HG02981 (cell line): Measurements from ENCODE around the gene ERC2.

ENCODE experiments used
- ATAC-seq: cut with Tn5 transposase; IDR thresholded peaks from one replicate; pipeline ENCODE4 v1.9.1; 2021; ENCODE audit warnings: mild to moderate bottlenecking, moderate library complexity; ENCODE audit not compliant: unreplicated experiment

Gene ERC2

DNA sequence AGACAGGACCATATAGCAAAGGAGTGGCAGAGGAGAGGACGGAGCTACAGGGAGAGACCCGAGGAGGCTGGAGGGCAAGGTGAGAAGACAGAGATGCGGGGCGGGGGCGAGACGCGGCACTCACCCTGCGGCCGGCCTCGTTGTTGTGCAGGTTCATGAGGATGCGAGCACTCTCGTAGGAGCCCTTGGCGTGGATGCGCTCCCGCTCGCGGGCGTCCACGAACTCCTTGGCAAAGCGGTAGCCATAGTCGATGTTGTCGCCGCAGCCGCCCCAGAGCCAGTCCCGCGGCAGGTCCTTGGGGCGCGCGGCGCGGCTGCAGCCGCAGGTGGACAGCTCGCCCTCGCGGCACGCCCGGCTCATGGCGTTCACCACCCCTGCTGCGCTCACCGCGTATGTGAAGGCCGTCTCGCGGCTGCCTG lies 994.0 kb downstream of the ERC2 start:
- ATAC-seq: no peak

DNA sequence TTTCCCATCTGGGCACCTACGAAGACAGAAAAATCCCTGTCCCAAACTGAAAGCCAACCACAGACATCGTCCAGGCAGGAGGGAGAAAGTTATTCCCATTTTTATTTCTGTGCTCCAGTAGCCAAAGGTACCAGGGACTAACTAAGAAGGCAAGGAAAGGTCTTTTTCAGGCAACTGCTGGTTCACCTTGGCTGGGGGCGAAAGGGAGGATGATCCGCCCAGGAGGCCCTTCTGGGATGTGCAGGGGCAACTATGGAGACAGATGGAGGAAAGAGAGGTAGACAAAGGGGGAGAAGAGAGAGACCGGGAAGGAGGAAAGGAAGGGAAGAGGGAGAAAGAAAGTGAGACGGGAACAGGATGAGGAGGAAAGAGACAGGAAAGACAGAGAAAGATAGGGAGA lies 994.5 kb downstream of the ERC2 start:
- ATAC-seq: no peak

DNA sequence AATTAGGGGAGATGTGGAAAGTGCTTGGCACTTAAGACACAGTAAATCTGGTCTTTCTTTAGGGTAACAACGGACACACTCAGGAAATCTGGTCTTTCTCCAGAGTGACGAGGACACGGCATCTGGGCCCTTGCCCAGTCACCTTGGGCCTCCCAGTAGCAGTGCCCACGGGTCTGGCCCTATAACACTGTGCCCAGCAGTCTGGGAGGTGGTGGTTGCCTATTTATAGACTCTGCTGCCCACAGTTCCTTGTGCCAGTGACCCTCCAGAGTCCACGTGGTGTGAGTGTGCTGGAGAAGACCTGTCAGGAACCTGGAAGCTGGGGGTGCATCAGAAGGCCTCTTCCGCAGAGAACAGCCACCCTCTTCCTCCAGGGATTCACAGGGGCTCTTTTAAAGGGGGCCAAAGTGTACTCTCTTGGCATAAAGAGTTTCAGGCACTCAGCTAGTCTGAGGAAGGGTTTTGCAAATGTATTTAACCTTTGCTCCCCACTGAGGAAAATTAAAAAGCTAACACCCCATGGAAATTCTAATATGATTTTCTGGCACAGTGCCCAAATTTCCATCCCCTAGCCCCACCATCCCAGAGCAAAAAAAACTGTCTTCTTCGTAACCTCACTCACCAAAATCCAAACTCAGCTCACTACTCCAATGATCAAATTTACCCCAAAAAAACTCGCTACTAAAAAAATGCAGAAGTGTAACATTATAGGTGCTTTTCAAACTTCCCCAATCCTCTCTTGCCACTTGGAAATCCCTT lies 996.6 kb downstream of the ERC2 start:
- no peak for ATAC-seq

- no peak for ATAC-seq
Measured at GRCh38 chr3:55471084-55471483, 997.2 kb downstream of the ERC2 start.

DNA sequence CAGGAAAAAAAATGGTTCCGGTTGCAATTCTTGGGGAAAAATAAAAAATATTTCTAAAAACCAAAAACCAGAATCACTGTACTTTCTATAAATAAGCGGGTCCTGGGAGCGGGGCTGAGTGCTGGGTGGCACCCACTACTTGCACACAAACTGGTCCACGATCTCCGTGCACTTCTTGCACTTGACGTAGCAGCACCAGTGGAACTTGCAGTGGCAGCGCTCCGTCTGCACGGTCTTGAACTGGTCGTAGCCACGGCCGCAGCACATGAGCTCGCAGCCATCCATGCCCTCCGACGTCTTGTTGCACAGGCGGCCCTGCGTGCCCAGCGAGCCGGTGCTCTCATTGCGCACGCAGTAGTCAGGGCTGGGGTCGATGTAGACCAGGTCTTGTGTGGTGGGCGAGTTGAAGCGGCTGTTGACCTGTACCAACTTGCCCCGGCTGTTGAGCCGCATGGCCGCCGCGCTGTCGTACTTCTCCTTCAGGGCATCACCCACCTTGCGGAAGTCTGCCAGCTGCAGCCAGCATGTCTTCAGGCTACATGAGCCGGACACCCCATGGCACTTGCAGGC lies 998.2 kb downstream of the ERC2 start:
- no peak for ATAC-seq

DNA sequence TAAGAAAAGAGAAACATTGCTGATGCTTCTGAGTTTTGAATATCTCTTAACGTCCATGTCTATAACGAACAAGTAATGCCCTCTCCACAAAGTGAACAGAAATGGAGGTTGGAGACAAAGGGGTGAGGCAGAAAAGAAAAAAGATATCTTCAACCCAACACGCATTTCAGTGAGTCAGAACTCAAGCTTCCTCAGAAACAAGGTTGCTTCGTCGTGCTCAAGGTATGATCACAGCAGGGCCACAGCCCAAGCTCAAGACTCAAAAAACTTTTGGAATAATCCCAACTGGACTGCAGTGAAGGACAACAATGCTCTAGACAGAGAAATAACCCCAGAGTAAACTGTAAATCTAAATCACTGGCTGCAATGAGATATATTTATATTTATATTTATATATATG lies 1000.0 kb downstream of the ERC2 start:
- ATAC-seq: no peak

DNA sequence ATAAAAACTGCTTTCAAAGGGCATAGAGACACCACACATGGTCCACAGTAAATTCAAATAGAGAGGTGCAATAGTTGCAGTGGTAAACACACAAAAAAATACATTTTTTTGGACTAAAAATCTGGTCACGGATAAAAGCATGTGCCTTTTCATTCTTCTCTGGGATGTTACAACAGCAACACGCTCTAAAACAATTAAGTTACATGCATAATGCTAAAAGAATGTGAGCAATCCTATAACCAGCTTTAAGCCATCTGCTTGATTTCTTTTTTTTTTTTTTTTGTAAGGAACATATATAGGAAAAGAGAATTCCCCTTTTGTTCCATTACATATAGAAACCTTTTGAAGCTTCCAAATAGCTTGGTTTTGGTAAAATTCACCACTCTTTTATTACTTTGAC lies 1001.2 kb downstream of the ERC2 start:
- ATAC-seq: no peak

DNA sequence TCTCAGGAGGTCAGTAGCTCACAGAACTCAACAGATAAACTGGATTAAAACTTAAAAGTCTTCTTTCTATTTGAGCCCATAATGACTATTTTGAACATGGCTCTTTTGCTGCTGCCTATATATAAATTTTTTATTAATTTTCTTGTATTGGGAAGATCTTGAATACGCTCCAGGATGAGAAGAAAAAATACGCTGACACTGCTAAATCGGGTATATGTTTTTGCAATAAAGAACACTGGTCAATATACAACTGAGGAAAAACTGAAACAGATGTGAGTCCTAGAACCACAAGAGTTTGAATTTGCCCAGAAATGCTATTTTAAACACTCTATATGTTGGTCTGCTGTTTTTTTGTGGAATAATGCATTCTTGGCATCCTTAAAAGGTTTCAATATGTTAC lies 1001.7 kb downstream of the ERC2 start:
- ATAC-seq: no peak

- ATAC-seq: no peak
Measured at GRCh38 chr3:55461896-55462295, 1006.4 kb downstream of the ERC2 start.

DNA sequence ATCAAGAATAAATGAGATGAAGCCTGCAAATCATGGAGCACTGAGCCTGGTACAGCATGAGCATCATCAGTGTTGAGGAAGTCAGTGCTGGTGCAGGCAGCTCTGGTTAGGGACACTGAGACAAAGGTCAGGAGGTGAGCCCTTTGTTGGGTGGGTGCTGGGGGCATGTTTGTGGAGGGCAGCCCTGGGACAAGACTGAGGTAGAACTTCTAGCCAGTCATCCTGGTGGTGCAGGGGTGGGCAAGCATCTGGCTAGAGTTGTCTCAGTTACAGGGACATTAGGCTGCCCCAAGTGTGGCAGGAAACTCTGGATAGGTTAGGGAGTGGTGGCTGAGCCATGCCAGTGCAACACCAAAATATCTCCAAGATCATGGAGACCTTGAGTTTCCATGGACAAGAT lies 1008.4 kb downstream of the ERC2 start:
- no peak for ATAC-seq
